NCI-H2029 (cell line): ENCODE data around the gene SH3GL3.

ENCODE experiments used
- DNase-seq: peaks from one replicate; lab custom pipeline; 2025; lab: John Stamatoyannopoulos, UW

SH3GL3 gene

GRCh38 chr15:83504365-83504764, 57.2 kb downstream of the SH3GL3 start:
- DNase-seq: no peak

GRCh38 chr15:83510001-83510400, 62.9 kb downstream of the SH3GL3 start:
- DNase-seq: no peak

- DNase-seq: no peak
Measured at GRCh38 chr15:83512459-83512858, 65.3 kb downstream of the SH3GL3 start.

GRCh38 chr15:83514584-83514983, 67.4 kb downstream of the SH3GL3 start:
- DNase-seq: no peak

- DNase-seq: no peak
Measured at GRCh38 chr15:83515164-83515563, 68.0 kb downstream of the SH3GL3 start.

- DNase-seq: no peak
Measured at GRCh38 chr15:83516935-83517334, 69.8 kb downstream of the SH3GL3 start.

- DNase-seq: no peak
Measured at GRCh38 chr15:83526319-83526718, 79.2 kb downstream of the SH3GL3 start.

- no peak for DNase-seq
Measured at GRCh38 chr15:83533410-83533962, 86.3 kb downstream of the SH3GL3 start.

- no peak for DNase-seq
Measured at GRCh38 chr15:83537606-83538005, 90.5 kb downstream of the SH3GL3 start.

GRCh38 chr15:83538682-83539081, 91.5 kb downstream of the SH3GL3 start:
- no peak for DNase-seq

GRCh38 chr15:83545804-83546511, 98.8 kb downstream of the SH3GL3 start:
- no peak for DNase-seq

GRCh38 chr15:83546512-83546888, 99.4 kb downstream of the SH3GL3 start:
- no peak for DNase-seq

- no peak for DNase-seq
Measured at GRCh38 chr15:83547168-83547567, 100.0 kb downstream of the SH3GL3 start.

- no peak for DNase-seq
Measured at GRCh38 chr15:83549623-83550022, 102.5 kb downstream of the SH3GL3 start.

GRCh38 chr15:83554558-83554957, 107.4 kb downstream of the SH3GL3 start:
- no peak for DNase-seq

GRCh38 chr15:83555383-83555782, 108.2 kb downstream of the SH3GL3 start:
- DNase-seq: no peak

GRCh38 chr15:83556068-83556467, 108.9 kb downstream of the SH3GL3 start:
- DNase-seq: no peak

- DNase-seq: no peak
Measured at GRCh38 chr15:83556754-83557153, 109.6 kb downstream of the SH3GL3 start.

GRCh38 chr15:83558146-83558545, 111.0 kb downstream of the SH3GL3 start:
- no peak for DNase-seq

GRCh38 chr15:83559310-83559966, 112.3 kb downstream of the SH3GL3 start:
- DNase-seq: no peak

- no peak for DNase-seq
Measured at GRCh38 chr15:83561661-83562060, 114.5 kb downstream of the SH3GL3 start.

GRCh38 chr15:83565138-83565537, 118.0 kb downstream of the SH3GL3 start:
- DNase-seq: no peak

- no peak for DNase-seq
Measured at GRCh38 chr15:83565553-83566159, 118.5 kb downstream of the SH3GL3 start.
